Hepatocyte (in vitro differentiated cells): Measurements from ENCODE around the gene MAP4K3.

Experiments
- EZH2 ChIP-seq: fragments of 200-600 bp; sonication (generic); IDR thresholded peaks from 2 replicates; pipeline ENCODE4 v1.6.1; 2016; ENCODE audit warnings: antibody characterized with exemption, mild to moderate bottlenecking, borderline replicate concordance
- TF ChIP-seq, protein P1 (sequence below): fragments of 200-600 bp; sonication (generic); IDR thresholded peaks from 2 replicates; pipeline ENCODE4 v1.5.1; 2016; ENCODE audit warnings: antibody characterized with exemption, mild to moderate bottlenecking; ENCODE audit not compliant: poor library complexity

GRCh38 chr2:39334529-39334928 lies 102.6 kb downstream of the MAP4K3 start:
- TF ChIP-seq, protein P1, sequence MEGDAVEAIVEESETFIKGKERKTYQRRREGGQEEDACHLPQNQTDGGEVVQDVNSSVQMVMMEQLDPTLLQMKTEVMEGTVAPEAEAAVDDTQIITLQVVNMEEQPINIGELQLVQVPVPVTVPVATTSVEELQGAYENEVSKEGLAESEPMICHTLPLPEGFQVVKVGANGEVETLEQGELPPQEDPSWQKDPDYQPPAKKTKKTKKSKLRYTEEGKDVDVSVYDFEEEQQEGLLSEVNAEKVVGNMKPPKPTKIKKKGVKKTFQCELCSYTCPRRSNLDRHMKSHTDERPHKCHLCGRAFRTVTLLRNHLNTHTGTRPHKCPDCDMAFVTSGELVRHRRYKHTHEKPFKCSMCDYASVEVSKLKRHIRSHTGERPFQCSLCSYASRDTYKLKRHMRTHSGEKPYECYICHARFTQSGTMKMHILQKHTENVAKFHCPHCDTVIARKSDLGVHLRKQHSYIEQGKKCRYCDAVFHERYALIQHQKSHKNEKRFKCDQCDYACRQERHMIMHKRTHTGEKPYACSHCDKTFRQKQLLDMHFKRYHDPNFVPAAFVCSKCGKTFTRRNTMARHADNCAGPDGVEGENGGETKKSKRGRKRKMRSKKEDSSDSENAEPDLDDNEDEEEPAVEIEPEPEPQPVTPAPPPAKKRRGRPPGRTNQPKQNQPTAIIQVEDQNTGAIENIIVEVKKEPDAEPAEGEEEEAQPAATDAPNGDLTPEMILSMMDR = no peak
- no peak for TF ChIP-seq EZH2
